Adrenal gland (tissue), 12 donors: ENCODE data around the gene DGCR6L. TPM values are rescaled to one million over a fixed set of nuclear protein-coding genes. Genes with fewer than 3 reads are reported as not detected.
"Not testable (repeated sequence)": the region's sequence is repeated elsewhere in the genome, so short reads cannot be mapped to it uniquely, and the experiment has no call there.

Experiments
- DNase-seq, 7 donors: peaks; one replicate each; pipeline ENCODE4 v3.0.0-alpha.2; 2019 to 2020
- H3K27ac ChIP-seq, 5 donors: fragments of 200-600 bp; sonication (generic) in 4 of 5; 1 replicate in 3 of 5; 2 replicates in 2 of 5; pipeline versions ENCODE4 v1.5.1 to v1.8.0; 2016 to 2020; ENCODE audit warnings: mild to moderate bottlenecking in 1 of 5
- H3K27me3 ChIP-seq: fragments of 200-600 bp; 2 replicates; pipeline ENCODE4 v1.8.0; 2021
- H3K36me3 ChIP-seq, 2 donors: fragments of 200-600 bp; replicated peaks in 1 of 2; 1 replicate in 1 of 2; 2 replicates in 1 of 2; pipeline versions ENCODE4 v1.5.1 to v1.8.0; 2018 to 2022
- H3K4me1 ChIP-seq, 2 donors: fragments of 200-600 bp; replicated peaks in 1 of 2; 1 replicate in 1 of 2; 2 replicates in 1 of 2; pipeline versions ENCODE4 v1.5.1 to v1.8.0; 2018 to 2021
- H3K4me3 ChIP-seq, 4 donors: fragments of 200-600 bp; sonication (generic) in 3 of 4; one replicate each; pipeline ENCODE4 v1.5.1; 2016 to 2018
- H3K9me3 ChIP-seq, 3 donors: fragments of 200-600 bp; sonication (generic) in 1 of 3; replicated peaks in 1 of 3; 1 replicate in 2 of 3; 2 replicates in 1 of 3; pipeline versions ENCODE4 v1.5.1 to v1.8.0; 2016 to 2021
- CTCF ChIP-seq, 6 experiments: fragments of 450-650 bp in 4 of 6; fragments of 200-600 bp in 2 of 6; sonication (generic) in 1 of 6; IDR thresholded peaks; 1 replicate in 5 of 6; 2 replicates in 1 of 6; pipeline versions ENCODE4 v1.5.1 to v1.8.0; 2016 to 2021; ENCODE audit warnings: antibody characterized with exemption in 6 of 6, mild to moderate bottlenecking in 2 of 6, moderate library complexity in 1 of 6
- POLR2A ChIP-seq, 2 donors: fragments of 450-650 bp; IDR thresholded peaks; one replicate each; pipeline ENCODE4 v1.6.1; 2017; ENCODE audit warnings: antibody characterized with exemption in 2 of 2, mild to moderate bottlenecking in 2 of 2, moderate library complexity in 1 of 2
- whole genome bisulfite sequencing, 4 donors: extraction: QIAGEN DNeasy Blood & Tissue Kit in 2 of 4; methylation state at CpG; one replicate each; pipeline versions ENCODE4 v1.1.5 to v1.1.7; 2013 to 2017; 5-methylcytosine and 5-hydroxymethylcytosine counted together
- intact Hi-C, 2 donors: fragments of 100-400 bp; cut with DNase I; formaldehyde crosslinking; loops; one replicate each; pipeline versions ENCODE4 v1.14.1 to v1.15.0; 2022 to 2023
- polyA plus RNA-seq, 3 donors: library from polyadenylated mRNA; stranded (reverse); fragments of 200-250 nt in 2 of 3; fragments of 350-450 nt in 1 of 3; fragmentation: Illumina TruSeq in 1 of 3; extraction: RNeasy Lipid Tissue Mini Kit (QIAGEN cat#74804) in 1 of 3; gene quantifications; one replicate each; pipeline ENCODE4 v1.2.3, GENCODE V29; 2013 to 2014
- total RNA-seq, 9 donors: library from RNA; depleted of rRNA in 4 of 9; stranded (reverse); fragments of >200 nt in 4 of 9; fragments of 120-200 nt in 1 of 9; fragmentation: NEBNext Ultra II Directional in 1 of 9; extraction: Animal tissue kit (Norgen Biotek cat#: 25700) in 1 of 9; gene quantifications; one replicate each; pipeline versions ENCODE4 v1.1.0 to v1.2.4, GENCODE V29; 2013 to 2023
- donor health status: healthy with polysubstance abuse.
- donor health status: Bipolar disorder and iron deficiency.
- donor health status: DM: yes; HTN: yes; CAD: no.
- donor health status: DM: no; HTN: no; CAD: no.
- donor health status: DM: no; HTN: no; CAD: no.
- donor health status: DM: yes; HTN: yes; CAD: no.

The DGCR6L gene
- total and polyA plus RNA-seq, 12 donors = 12.1 to 159 (median 74.1) TPM

- 91 to 95% (median 93%) methylated on average over 70 to 81 of the region's 81 CpGs for WGBS, 4 donors
- no peak overlapping the region for H3K4me3 ChIP-seq
- H3K27ac ChIP-seq = no peak overlapping the region
- H3K4me1 ChIP-seq = no peaks in the 10 kb centered on the region
- no peak for DNase-seq
- intact Hi-C loops = no loop called here
- TF ChIP-seq CTCF (IDR thresholded peaks at IDR 0.05) = no peak
- no peak for TF ChIP-seq POLR2A (IDR thresholded peaks at IDR 0.05)
- no peaks in the 10 kb centered on the region for H3K27me3 ChIP-seq
- H3K36me3 ChIP-seq = no peaks in the 10 kb centered on the region
- H3K9me3 ChIP-seq = no peaks in the 10 kb centered on the region
These were observed 34.5 kb upstream of the DGCR6L start for GRCh38 chr22:20354238-20354975.

GRCh38 chr22:20352536-20352935, 32.7 kb upstream of the DGCR6L start:
- H3K4me3 ChIP-seq, H3K4me1 ChIP-seq, H3K36me3 ChIP-seq, H3K27me3 ChIP-seq, H3K9me3 ChIP-seq, intact Hi-C loops, DNase-seq, H3K27ac ChIP-seq: not testable (repeated sequence)
- WGBS, 4 donors = 82 to 94% (median 89%) methylated on average over 3 to 6 of the region's 6 CpGs

- 73 to 85% methylated on average over 3 of the region's 7 CpGs; no CpG with 5 or more reads in 2 of the 4 donors for WGBS, 4 donors
- H3K9me3 ChIP-seq, DNase-seq, intact Hi-C loops, H3K36me3 ChIP-seq, H3K4me1 ChIP-seq, H3K4me3 ChIP-seq, H3K27me3 ChIP-seq, H3K27ac ChIP-seq: not testable (repeated sequence)
These were observed 26.7 kb upstream of the DGCR6L start for GRCh38 chr22:20346553-20346952.

- H3K4me1 ChIP-seq, H3K9me3 ChIP-seq, H3K4me3 ChIP-seq, intact Hi-C loops, H3K27me3 ChIP-seq, H3K36me3 ChIP-seq, H3K27ac ChIP-seq: not testable (repeated sequence)
- 87 to 94% (median 90%) methylated on average over 2 of the region's 2 CpGs for WGBS, 4 donors
- DNase-seq = peak in 1 of 7 donors; percentile 62
These were observed 18.4 kb upstream of the DGCR6L start for GRCh38 chr22:20338291-20338690.

- WGBS, 4 donors = 58 to 76% (median 71%) methylated on average over 2 to 3 of the region's 3 CpGs
- H3K36me3 ChIP-seq, H3K4me1 ChIP-seq, intact Hi-C loops, H3K4me3 ChIP-seq, H3K9me3 ChIP-seq, H3K27ac ChIP-seq, H3K27me3 ChIP-seq: not testable (repeated sequence)
- DNase-seq = peak in 1 of 7 donors; percentile 43
These were observed 17.9 kb upstream of the DGCR6L start for GRCh38 chr22:20337807-20338206.

- H3K27ac ChIP-seq, H3K4me1 ChIP-seq, intact Hi-C loops, DNase-seq, H3K27me3 ChIP-seq, H3K36me3 ChIP-seq, H3K9me3 ChIP-seq, H3K4me3 ChIP-seq: not testable (repeated sequence)
- 91 to 96% methylated on average over 1 of the region's 1 CpG; no CpG with 5 or more reads in 2 of the 4 donors for WGBS, 4 donors
These were observed 16.7 kb upstream of the DGCR6L start for GRCh38 chr22:20336561-20336960.

GRCh38 chr22:20328569-20328930, 8.7 kb upstream of the DGCR6L start:
- H3K9me3 ChIP-seq, H3K4me3 ChIP-seq, intact Hi-C loops, H3K27me3 ChIP-seq, H3K4me1 ChIP-seq, H3K27ac ChIP-seq, H3K36me3 ChIP-seq: not testable (repeated sequence)
- peak in 2 of 7 donors; percentile 24 to 39 for DNase-seq
- 35 to 48% (median 47%) methylated on average over 5 of the region's 5 CpGs for WGBS, 4 donors

- H3K36me3 ChIP-seq, H3K27me3 ChIP-seq, intact Hi-C loops, H3K4me3 ChIP-seq, H3K27ac ChIP-seq, H3K9me3 ChIP-seq, H3K4me1 ChIP-seq: not testable (repeated sequence)
- 80 to 86% (median 83%) methylated on average over 1 of the region's 1 CpG for WGBS, 4 donors
- DNase-seq = peak in 1 of 7 donors; percentile 11
These were observed 6.1 kb upstream of the DGCR6L start for GRCh38 chr22:20325996-20326395.
